ENCODE measurements around the gene B4GALNT2. TPM values are rescaled to one million over a fixed set of nuclear protein-coding genes. Genes with fewer than 3 reads are reported as not detected.

B4GALNT2 gene
- total and polyA plus RNA-seq, 2 donors (not counting 3 experiments of a cell fraction or from before 2014, with no cell fraction given): 0.11 TPM; not detected in 1

GRCh38 chr17:49106321-49107210, 26.0 kb upstream of the B4GALNT2 start:
- H3K9me1 ChIP-seq (replicated peaks; ENCODE audit: control insufficient read depth, extremely low read depth, insufficient read depth, low read length): no peaks in the 10 kb centered on the region
- no peak for DNase-seq (ENCODE audit: low read depth, low spot score)
- POLR2A ChIA-PET: no interaction called here
- H3K36me3 ChIP-seq (ENCODE audit: control insufficient read depth in 2 of 2, extremely low read depth in 1 of 2, insufficient read depth in 2 of 2, low read length in 2 of 2): no peaks in the 10 kb centered on the region
- dilution Hi-C loops (cut with MboI; ENCODE audit: extremely low pct_ligation_motif_present, low sequenced_read_pairs): no loop called here
- no peaks in the 10 kb centered on the region for H3K27me3 ChIP-seq (ENCODE audit: control insufficient read depth in 2 of 2, insufficient read depth in 2 of 2, low read length in 2 of 2)
- TF ChIP-seq MAX (IDR thresholded peaks at IDR 0.05; ENCODE audit: insufficient read depth, insufficient read length) (no peak), JUN (IDR thresholded peaks at IDR 0.05; ENCODE audit: borderline replicate concordance, insufficient read depth, insufficient read length, low read depth) (no peak), POLR2A (IDR thresholded peaks at IDR 0.05; ENCODE audit: low read depth, low read length) (no peak), MYC (IDR thresholded peaks at IDR 0.05; ENCODE audit: low read depth, low read length) (no peak), POLR2AphosphoS5 (IDR thresholded peaks at IDR 0.05; ENCODE audit: insufficient read depth, low read depth, low read length) (no peak), FOS (IDR thresholded peaks at IDR 0.05; ENCODE audit: borderline replicate concordance, insufficient read depth, low read length) (no peak), GATA2 (IDR thresholded peaks at IDR 0.05; ENCODE audit: insufficient read depth, insufficient read length, low read depth, low read length) (no peak), EZH2 (IDR thresholded peaks at IDR 0.05; ENCODE audit: borderline replicate concordance, low read depth, low read length, severe bottlenecking) (no peak)
- TF ChIP-seq, protein P1, sequence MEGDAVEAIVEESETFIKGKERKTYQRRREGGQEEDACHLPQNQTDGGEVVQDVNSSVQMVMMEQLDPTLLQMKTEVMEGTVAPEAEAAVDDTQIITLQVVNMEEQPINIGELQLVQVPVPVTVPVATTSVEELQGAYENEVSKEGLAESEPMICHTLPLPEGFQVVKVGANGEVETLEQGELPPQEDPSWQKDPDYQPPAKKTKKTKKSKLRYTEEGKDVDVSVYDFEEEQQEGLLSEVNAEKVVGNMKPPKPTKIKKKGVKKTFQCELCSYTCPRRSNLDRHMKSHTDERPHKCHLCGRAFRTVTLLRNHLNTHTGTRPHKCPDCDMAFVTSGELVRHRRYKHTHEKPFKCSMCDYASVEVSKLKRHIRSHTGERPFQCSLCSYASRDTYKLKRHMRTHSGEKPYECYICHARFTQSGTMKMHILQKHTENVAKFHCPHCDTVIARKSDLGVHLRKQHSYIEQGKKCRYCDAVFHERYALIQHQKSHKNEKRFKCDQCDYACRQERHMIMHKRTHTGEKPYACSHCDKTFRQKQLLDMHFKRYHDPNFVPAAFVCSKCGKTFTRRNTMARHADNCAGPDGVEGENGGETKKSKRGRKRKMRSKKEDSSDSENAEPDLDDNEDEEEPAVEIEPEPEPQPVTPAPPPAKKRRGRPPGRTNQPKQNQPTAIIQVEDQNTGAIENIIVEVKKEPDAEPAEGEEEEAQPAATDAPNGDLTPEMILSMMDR (IDR thresholded peaks at IDR 0.05; ENCODE audit: extremely low read depth in 1 of 2, insufficient read depth in 1 of 2, low read depth in 1 of 2, low read length in 2 of 2): no peak
- H3K27ac ChIP-seq (ENCODE audit: insufficient read depth, low read depth, low read length): no peak overlapping the region
- H4K20me1 ChIP-seq (replicated peaks; ENCODE audit: control insufficient read depth, extremely low read depth, insufficient read depth, low read length): no peaks in the 10 kb centered on the region
- no TSS peak for BruUV-seq (replicated peaks)
- H2AFZ ChIP-seq (ENCODE audit: low read depth, low read length): no peak overlapping the region
- intact Hi-C loops (cut with micrococcal nuclease): no loop called here
- no peak overlapping the region for H3K4me2 ChIP-seq (ENCODE audit: insufficient read depth, low read length)
- no peak for FAIRE-seq
- CTCF ChIA-PET: no interaction called here
- H3K9me3 ChIP-seq (replicated peaks; ENCODE audit: control insufficient read depth, insufficient read depth, low read length): no peaks in the 10 kb centered on the region
- H3K9ac ChIP-seq (replicated peaks; ENCODE audit: extremely low read depth, insufficient read depth, low read length): no peak overlapping the region
- H3K4me1 ChIP-seq (ENCODE audit: control insufficient read depth, extremely low read depth, insufficient read depth, low read length): peaks cover 2% of the 10 kb centered on the region
- no peak overlapping the region for H3K4me3 ChIP-seq (replicated peaks in 1 of 3; ENCODE audit: insufficient read depth in 1 of 3, low read depth in 1 of 3, low read length in 3 of 3)
- H3K79me2 ChIP-seq (ENCODE audit: control insufficient read depth, insufficient read depth, low read length): no peaks in the 10 kb centered on the region

Measured in endothelial cell of umbilical vein (primary cell).